Stimulated activated CD4-positive, alpha-beta T cell treated with anti-CD3 and anti-CD28 coated beads, Interleukin-15, amount 100 ng/mL, for 1 hour (primary cell): ENCODE data around the gene SOX14.

ENCODE experiments used
- DNase-seq, 2 donors: peaks; one replicate each; pipeline ENCODE4 v3.0.0-alpha.2; 2020; ENCODE audit warnings: low read depth in 1 of 2, low spot score in 1 of 2

Gene SOX14

DNA sequence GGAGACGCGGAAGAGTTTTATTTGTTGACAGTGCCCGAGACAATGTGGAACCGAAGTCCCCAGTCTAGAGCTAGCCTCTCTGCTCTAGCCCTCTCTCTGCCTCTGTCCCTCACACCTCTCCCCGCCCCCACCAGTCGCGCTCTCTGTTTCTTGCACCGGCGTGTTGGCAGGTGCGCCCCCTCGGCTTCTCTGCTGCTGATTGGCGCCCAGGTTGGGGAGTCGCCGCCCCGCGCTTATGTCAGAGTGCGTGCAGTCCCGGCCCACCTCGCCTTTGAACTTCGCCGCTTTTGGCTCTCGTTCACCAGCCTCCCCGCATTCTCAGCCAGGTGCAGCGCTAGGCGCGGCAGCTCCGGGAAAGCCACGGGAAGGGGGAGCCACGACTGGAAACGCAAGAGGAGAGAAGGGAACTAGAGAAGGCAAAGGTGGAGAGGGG lies at the start of gene SOX14:
Gene SOX14 (plus strand): TSS at position 315 of the 433 bp plus-strand sequence. CDS start 470 bp downstream, outside the sequence.
- DNase-seq = no peak

DNA sequence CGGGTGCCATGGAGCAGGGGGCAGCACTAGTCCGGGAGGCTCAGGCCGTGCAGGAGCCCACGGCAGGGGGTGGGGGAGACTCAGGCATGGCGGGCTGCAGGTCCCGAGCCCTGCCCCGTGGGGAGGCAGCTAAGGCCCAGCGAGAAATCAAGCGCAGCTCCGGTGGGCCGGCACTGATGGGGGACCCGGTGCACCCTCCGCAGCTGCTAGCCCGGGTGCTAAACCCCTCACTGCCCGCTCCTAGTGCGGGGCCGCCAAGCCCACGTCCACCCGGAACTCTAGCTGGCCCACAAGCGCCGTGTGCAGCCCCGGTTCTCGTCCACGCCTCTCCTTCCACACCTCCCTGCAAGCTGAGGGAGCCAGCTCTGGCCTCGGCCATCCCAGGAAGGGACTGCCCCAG lies 49.6 kb upstream of the SOX14 start:
- no peak for DNase-seq

DNA sequence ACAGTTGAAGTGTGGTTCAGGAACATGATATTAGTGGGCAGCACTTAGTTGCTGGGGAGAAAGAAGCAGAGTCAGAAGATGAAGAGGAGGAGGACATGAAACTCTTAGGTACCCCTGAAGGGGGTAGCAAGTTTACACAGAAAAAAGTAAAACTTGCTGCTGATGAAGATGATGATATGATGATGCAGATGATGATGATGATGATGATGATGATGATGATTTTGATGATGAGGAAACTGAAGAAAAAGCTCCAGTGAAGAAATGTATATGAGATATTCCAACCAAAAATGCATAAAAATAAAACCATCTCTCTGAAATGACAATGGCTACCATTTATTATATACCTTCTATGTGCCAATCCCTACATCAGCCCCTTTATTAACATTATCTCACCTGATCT lies 39.9 kb upstream of the SOX14 start:
- no peak for DNase-seq

DNA sequence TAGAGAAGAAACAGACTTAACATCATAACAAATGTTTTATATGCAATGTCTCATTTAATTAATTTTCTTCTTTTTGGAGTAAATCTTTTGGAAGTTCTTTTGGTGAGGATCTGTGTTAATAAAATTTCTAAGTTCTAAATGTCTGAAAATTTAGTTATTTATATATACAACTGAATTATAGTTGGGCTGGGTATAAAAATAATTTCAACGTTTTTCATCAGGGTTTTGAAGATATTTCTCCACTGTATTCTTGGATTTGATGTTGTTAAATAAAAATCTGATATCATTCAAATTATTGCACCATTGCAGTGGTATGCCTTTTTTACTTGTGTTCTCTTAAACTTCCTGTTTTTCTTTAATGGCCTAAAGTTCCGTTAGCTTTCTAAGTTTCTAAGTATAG lies 26.9 kb upstream of the SOX14 start:
- no peak for DNase-seq

DNA sequence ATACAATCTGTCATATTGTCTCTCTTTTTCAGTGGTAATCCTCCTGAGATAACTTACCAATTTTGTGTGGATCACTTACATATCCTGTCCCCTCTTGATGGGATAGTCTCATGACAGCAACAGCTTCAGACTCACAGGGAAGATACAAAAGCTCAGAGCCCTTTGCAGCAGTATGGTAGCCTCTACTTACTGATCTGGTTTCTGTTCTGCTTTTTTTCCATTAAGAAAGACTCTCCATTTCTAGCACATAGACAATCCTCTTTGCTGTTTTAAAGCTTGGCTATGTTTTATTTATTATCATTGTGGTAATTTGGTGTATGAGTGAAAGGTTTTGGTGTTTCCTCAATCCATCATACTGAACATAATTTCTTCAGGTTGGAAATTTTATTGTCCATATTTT lies 25.4 kb upstream of the SOX14 start:
- no peak for DNase-seq

DNA sequence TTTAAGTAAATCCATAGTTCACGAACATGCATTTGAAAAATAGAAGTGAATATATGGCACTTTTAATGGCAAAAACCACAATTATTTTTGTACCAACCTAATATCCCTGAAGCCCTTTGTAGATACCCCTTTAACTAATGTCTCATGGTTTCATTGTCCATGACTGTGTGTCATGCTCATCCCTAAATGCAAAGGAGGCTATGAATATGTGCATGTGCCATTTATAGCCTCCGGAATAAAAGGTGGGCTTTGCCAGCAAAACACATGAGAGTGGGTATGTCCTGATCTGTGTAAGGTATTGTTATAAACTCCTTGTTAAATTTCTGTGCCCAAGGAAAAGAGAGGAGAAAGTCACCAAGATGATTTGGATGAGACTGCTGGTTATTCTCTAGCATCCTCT lies 20.5 kb upstream of the SOX14 start:
- no peak for DNase-seq

DNA sequence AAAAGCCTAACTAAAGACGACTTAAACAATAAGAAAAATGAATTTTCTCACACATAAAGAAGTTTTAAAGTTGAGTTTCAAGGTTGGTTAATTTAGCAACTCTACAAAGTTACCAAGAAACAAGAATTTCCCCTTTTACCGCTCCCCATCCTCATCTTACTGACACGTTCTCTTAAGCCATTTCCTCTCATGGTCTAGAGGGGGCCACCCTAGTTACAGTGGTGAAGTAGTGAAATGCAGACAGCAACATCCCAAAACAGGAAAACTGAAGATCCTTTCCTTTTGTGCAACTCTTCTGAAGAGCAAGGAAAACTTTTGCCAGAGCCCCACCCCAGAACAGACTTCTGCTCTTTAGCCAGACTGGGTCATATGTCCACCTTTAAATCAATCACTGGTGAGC lies 17.3 kb upstream of the SOX14 start:
- DNase-seq = no peak

DNA sequence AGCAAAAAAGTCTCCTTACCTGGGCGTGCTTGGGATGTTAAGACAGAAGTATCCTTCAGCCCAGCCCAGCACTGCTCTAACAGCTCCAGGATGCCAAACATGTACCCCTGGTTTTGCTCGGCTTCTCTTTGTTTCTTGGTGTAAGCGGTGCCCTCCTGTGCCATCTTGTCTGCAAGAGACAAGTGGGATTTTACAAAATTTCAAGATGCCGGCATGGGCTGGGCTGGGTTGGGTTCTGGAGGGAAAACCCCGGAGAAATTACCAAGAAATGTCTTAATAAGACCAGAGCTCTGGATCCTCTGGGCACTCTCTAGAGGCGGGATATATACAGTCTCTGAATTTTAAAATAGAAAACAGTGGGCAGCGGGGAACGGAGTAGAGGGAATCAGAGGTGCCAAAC lies 4.6 kb upstream of the SOX14 start:
- no peak for DNase-seq

DNA sequence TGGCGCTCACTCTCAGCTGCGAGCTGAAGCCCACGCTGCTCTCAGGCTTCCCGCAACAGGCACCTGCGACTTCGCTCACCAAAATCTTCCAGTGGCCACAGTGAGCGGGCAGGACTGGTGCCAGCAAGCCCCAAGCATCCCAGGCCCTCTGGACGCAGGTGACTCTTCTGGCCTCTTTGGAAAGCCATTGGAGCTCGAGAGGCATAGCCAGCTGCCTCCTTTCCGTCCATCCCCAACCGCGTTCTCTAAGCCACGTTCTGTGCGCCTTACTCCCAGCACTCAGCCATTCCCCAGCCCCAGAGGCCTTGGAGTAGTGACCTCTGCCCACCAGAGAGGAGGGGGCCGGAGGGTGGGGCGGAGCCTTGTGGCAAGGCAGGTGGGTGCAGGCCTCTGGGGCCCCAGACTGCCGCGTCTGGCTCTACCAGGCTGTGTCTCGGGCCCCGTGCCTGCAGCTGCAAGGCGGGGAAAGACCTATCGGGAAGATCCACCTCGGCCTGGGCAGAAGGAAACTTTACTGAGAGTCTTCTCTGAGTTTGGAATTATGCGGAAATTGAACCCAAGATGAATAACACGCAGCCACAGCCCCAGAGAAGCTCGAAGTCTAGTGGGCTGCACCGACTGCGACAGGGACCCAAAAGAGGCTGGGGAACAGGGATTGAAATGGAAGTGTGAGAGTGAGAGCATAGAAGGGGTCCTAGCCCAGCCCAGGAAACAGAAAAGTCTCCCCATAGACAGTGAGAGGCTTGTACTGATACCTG lies 3.6 kb upstream of the SOX14 start:
- no peak for DNase-seq

DNA sequence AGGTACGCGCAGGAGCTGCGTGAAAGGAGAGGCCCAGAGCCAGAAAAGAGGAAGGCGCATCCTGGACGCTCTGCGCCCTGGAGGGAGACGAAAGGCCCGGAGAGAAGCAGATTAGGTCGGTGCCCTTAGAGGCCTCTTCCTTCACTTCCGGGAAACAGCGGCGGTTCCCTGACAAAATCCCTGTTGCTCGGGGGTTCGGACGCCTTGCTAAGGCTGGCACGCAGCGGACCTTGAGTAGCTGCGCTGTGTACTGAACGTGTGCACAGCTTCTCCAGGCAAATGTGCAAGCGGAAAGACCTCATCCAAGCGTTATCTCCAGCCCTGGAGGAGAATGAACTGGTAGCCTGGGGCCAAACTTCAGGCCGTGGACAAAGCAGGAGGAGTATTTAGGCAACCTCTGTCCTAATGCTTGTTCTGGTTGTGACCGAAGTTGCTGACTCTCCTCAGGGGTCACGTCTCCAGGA lies 3.0 kb upstream of the SOX14 start:
- DNase-seq = no peak

DNA sequence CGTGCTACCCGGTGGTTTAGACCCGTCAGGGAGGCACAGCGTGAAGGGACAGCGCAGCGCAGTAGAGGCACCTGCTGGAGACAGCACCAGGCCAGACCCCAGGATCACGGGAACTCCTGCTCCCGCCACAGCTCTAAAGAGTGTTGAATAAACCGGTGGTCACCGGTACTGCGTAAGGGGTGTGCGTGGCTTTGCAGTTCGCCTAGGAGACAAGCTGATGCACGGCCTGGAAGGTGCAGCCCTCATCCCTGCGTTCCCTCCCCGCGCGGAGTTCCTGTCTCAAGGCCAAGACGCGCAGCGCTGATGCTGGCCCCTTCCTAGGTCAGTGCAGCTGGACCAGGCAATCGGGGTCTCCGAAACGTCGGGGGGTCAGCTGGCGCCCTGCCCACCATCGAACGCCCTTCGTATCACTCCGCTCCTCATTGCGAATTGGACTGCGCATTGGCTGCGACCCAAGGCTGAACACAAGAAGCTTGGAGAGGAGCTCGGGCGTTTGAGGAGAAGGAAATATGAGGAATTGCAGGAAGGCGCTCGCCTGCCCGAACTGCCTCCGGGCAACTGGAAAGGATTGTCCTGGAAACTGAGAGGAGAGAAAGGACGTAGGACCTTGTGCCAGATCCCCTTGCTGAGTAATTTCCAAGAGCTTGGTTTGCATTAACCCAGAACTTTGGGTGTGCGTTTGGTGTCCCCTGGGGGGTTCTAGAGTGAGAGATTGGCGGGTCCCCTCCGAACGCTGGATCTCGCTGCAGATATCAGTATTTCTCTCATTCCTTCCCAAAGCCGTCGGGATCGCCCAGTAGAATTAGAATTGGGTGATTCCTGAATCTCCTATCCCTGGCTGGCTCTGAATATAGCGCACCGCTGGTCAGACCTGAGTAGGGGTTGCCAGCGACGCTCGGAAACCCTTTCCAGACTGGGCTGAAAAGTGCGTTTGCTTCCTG lies 2.3 kb upstream of the SOX14 start:
- no peak for DNase-seq

DNA sequence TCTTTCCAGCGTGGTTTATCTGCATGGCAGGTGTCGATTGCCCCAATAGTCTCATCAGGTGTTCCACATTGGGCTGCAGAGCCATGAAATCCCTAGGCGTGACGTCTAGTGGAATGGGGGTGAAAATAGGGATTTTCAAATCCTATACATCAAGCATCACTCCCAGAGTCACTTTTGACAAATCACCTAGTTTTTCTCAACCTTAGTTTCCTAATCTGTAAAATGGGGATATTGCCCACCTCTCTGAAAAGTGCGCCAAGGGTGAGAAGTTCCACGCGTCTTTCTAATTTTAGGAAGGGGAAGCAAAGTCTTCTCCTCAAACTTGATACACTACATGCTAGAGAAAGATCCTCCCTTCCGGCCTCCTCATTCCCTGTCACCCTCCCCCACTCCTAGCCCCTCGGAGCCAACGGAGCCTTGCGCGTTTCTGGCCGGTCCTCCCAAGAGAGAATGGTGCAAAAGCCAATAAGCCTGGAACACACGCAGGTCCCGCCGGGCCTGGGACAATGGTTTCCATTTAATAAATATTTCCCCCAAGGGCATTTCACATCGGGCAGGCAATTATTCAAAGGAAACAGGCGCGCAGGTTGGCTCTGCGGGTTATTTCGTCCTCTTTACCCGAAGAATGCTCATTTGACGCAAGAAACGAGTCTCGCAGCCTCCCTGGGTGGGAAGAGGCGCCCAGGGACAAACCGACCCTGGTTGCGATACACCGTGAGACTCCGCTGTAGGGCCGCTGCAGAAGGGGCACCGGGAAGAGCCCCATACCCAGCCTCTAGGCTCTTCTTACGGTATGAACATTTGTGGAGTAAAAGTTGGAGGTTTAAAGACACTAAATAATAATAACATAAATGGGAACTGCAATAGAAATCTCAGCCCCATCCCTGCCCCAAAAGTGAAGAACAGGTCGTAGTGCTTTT lies 1.2 kb upstream of the SOX14 start:
- DNase-seq = no peak

DNA sequence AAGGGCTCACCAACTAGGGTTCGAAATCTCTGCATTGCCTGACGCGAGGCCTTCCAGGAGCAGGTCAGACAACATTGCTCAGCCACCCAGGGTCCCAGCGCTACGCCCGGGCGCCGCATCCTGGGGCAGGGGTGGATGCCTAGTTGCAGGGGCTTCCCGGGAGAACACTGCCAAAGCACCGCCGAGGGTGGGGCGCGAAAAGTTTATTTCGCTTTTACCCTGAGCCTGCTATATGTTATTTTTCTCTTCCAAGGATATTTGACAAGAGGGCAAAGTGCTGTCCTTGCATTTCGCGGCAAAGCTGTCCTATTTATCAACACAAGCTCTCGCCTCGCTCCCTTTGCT lies 549 bp upstream of the SOX14 start:
- DNase-seq = no peak

DNA sequence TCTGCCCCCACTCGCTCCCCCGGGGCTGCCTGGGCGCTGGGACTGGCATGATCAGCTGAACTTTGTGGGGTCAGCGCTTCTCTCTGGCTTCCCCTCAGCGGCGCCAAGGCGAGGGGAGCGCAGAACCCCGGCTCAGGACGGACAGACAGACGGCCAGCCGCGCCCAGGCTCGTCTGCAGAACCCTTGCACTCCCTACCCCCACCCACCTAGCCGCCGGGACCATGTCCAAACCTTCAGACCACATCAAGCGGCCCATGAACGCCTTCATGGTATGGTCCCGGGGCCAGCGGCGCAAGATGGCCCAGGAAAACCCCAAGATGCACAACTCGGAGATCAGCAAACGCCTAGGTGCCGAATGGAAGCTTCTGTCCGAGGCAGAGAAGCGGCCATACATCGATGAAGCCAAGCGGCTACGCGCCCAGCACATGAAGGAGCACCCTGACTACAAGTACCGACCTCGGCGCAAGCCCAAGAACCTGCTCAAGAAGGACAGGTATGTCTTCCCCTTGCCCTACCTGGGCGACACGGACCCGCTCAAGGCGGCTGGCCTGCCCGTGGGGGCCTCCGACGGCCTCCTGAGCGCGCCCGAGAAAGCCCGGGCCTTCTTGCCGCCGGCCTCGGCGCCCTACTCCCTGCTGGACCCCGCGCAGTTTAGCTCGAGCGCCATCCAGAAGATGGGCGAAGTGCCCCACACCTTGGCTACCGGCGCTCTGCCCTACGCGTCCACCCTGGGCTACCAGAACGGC lies 621 bp downstream of the SOX14 start:
- no peak for DNase-seq

DNA sequence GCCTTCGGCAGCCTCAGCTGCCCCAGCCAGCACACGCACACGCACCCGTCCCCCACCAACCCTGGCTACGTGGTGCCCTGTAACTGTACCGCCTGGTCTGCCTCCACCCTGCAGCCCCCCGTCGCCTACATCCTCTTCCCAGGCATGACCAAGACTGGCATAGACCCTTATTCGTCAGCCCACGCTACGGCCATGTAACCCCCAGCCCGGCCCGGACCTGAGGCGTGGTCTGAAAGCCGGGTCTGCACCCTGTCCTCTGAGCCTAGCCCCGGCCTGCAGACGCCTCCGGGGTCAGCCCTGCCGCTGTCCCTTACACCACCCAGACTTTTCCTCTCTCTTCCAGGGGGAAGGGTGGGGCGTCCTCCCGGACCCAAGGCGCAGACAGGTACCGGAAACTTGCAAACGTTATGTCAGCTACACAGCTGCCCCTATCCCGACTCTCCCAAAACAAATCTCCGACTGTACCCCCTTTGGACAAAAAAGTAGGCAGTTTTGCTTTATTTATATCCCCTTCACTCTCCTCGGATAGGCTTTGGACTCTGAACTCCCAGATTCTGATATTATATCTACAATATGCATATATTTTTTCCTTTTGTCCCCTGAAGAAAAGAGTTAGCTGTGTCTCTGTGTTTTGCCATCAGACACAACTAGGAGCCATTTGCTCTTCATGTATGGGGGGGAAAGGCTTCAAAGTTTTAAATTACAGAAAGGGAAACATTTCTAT lies 1.4 kb downstream of the SOX14 start:
- no peak for DNase-seq

DNA sequence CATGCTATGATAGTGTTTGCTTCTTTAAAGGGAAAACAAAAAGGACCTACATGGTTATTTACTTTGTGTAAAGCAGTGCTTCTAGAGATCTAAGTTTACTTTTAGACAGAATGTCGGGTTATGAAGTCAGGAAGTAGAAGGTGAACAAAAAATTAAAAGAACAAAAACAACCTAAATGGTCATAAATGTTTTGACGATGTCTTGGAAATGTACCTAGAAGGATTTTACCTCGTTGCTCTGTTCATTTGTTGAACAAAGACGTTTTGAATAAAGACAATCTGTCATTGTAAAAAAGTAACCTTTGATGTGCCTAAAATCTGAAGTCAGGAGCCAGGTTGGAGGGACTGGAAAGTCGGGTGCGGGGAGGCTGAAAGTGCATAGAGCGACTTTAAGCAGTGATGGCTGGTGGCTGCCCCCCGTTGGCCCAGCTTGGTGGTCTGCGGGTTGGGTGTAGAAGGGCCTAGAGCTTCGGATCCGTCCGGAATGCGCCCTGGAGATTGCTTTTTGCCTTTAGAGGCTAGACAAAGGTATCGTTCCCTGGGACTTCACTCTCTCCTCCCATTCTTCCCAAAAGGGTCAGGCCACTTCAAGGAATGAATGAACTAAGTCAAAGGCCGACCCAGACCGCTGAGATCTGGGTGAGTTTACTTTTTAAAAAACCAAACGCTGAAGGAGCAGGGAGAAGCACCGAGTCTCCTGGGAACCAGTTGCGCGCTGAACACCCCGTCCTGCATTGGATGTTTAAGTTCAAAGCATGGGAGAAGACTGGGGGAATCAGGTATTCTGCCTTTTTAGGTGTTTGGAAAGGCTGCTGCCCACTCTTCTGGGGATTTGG lies 2.1 kb downstream of the SOX14 start:
- DNase-seq = no peak

DNA sequence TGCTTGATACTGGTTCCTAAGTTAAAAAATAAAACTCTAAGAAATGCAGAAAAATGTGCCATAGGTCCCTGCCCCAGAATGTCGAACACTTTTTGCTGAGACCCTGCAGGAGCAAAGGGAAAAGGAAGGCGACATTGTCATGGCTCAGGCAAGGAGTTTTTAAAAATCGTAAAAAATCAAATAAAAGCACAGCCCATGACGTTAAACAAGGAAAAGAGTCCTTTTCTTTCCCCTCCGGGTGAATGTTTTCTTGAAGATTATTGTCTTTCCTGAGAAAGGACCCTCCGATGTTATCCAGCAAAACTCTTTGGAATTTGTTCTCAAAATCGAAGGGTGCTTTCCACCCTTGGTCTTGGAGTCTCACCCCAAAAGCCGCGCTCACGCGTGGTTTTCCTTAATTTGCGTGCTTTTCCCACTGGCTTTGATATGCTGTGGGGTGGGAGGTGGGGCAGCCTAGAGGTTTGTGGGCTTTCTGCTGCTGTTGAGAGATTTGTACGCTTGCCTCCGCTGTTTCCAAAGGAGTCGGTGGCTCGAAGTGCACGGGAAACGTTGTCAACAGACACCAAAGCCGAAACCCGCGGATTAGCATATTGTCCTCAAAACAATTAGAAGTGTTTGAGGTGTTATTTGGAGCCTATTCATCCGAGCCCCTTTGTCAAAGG lies 2.9 kb downstream of the SOX14 start:
- no peak for DNase-seq

DNA sequence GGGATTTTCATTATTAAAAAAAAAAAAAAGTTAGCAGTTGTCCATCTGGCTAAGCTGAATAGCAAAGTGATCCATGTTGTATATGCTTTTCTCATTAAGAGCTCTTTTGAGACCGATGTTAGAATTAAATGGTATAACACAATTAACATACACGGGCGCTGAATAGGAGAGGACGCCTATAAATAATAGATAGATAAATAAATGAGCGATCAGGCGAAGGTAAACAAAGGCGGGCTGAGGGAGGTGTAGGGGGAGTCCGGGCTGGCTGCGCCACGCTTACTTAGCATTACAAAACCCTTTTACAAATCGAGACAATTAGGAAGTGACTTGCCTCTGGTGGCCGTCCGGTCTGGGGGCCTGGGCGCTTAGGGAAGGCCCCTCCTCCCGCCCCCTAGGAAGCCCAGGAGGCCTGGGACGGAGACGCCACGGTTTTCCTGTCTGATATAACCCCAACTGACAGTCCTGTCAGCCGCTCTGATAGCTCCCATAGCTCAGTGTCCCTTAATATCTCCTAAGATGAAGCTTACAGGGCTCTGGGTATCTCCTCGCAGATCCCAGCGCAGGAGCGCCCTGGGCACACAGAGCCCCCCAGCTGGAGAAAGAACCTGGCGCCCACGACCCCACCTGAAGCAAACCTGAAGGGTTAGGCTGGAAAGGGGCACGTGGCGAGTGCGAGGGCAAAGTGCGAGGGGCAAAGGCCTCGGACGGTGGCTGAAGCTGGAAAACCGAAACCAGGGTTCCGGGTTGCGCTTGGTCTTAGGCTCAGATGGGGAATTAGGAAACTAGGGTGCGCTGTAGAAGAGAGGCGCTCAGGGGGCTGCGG lies 3.6 kb downstream of the SOX14 start:
- no peak for DNase-seq
